Stomach (tissue), 9 donors: Measurements from ENCODE around the gene TBC1D16. TPM values are rescaled to one million over a fixed set of nuclear protein-coding genes. Genes with fewer than 3 reads are reported as not detected.

Experiments
- DNase-seq, 2 donors: peaks; one replicate each; pipeline versions ENCODE4 v3.0.0 to v3.0.0-alpha.2; 2013 to 2019
- H3K27ac ChIP-seq, 5 donors: fragments of 200-600 bp in 4 of 5; sonication (generic) in 4 of 5; one replicate each; pipeline ENCODE4 v1.5.1; 2013 to 2019; ENCODE audit warnings: mild to moderate bottlenecking in 1 of 5, moderate library complexity in 1 of 5
- H3K27me3 ChIP-seq, 3 donors: fragments of 200-600 bp; sonication (generic); one replicate each; pipeline ENCODE4 v1.5.1; 2017 to 2019; ENCODE audit warnings: mixed run types in 1 of 3
- H3K36me3 ChIP-seq, 4 donors: fragments of 200-600 bp; sonication (generic); 1 replicate in 3 of 4; 2 replicates in 1 of 4; pipeline ENCODE4 v1.5.1; 2016 to 2019
- H3K4me1 ChIP-seq, 4 donors: fragments of 200-600 bp; sonication (generic); one replicate each; pipeline ENCODE4 v1.5.1; 2016 to 2019
- H3K4me3 ChIP-seq, 4 donors: fragments of 200-600 bp; sonication (generic) in 3 of 4; one replicate each; pipeline ENCODE4 v1.5.1; 2016 to 2019; ENCODE audit warnings: mild to moderate bottlenecking in 1 of 4
- H3K9me3 ChIP-seq, 4 donors: fragments of 200-600 bp; sonication (generic); one replicate each; pipeline ENCODE4 v1.5.1; 2016 to 2019
- EP300 ChIP-seq: sonication (generic); formaldehyde crosslinking; IDR thresholded peaks from one replicate; pipeline ENCODE4 v1.6.1; 2017; ENCODE audit warnings: antibody characterized with exemption
- POLR2A ChIP-seq, 4 donors: fragments of 450-650 bp; IDR thresholded peaks; one replicate each; pipeline ENCODE4 v1.6.1; 2016; ENCODE audit warnings: antibody characterized with exemption in 4 of 4, control low read depth in 2 of 4, mild to moderate bottlenecking in 1 of 4, moderate library complexity in 1 of 4
- POLR2AphosphoS5 ChIP-seq, 3 donors: sonication (generic); formaldehyde crosslinking; IDR thresholded peaks; one replicate each; pipeline ENCODE4 v1.6.1; 2016; ENCODE audit warnings: antibody characterized with exemption in 3 of 3
- WGBS, 5 donors: extraction: QIAGEN DNeasy Blood & Tissue Kit in 3 of 5; methylation state at CpG; one replicate each; pipeline versions ENCODE4 v1.1.5 to v1.1.7; 2013 to 2018; 5-methylcytosine and 5-hydroxymethylcytosine counted together
- intact Hi-C: fragments of 100-400 bp; cut with DNase I; formaldehyde crosslinking; loops from one replicate; pipeline ENCODE4 v1.15.1; 2023; ENCODE audit warnings: low total_unique reads
- polyA plus RNA-seq, 3 donors: library from polyadenylated mRNA; stranded (reverse); fragments of 200-250 nt; gene quantifications; one replicate each; pipeline ENCODE4 v1.2.3, GENCODE V29; 2013
- total RNA-seq, 5 donors: library from RNA; depleted of rRNA; stranded (reverse); fragments of >200 nt; gene quantifications; one replicate each; pipeline versions ENCODE4 v1.1.0 to v1.2.3, GENCODE V29; 2014 to 2016
- TF ChIP-seq, protein P1 (sequence below), 7 experiments: fragments of 450-650 bp in 4 of 7; fragments of 200-600 bp in 3 of 7; sonication (generic) in 3 of 7; IDR thresholded peaks; one replicate each; pipeline ENCODE4 v1.5.1; 2016 to 2019; ENCODE audit warnings: antibody characterized with exemption in 7 of 7, control low read depth in 2 of 7, mild to moderate bottlenecking in 1 of 7
- donor health status: healthy with polysubstance abuse.
- donor health status: Bipolar disorder and iron deficiency.
- donor health status: healthy.

Gene TBC1D16
- total and polyA plus RNA-seq, 8 donors = 3.0 to 22.2 (median 16.8) TPM

DNA sequence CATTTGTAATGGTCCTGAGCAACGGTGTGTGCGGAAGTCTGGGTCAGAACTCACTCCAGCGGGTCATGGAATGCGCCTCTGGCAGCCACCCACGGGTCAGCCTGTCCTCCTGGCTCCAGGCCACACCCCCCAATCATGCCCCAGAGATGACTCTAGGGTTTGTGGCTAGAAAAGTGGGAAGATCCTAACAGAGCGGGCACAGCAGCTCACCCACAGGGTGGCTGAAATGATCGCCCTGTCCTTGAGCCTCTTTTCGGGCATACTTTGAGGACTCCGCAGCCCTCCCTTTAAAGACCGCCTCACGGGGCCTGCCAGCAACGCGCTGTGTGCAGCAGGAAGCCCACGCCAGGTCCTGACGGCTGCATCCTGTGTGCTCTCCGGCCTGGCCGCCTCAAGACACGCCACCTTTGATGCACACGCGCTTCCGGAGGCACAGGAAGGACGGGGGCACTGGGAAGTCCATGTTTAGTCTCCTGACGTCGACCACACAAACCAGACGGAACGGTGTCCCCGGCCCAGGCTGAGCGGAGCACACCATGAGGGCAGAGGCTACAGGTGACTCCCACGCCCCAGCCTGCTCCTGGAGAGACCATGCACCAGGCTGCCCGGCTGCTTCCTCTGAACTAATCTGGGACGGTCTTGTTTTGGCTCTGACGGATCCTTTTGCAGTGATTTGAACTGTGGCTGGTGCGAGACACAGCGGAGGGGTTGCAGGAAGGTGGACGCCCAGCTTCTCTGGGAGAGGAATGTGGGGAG lies 92.9 kb downstream of the TBC1D16 start:
- Histone ChIP-seq H3K4me1 (peaks cover 0 to 3% (median 0%) of the 10 kb centered on the region in 4 donors), H3K36me3 (peaks cover 28 to 89% (median 86%) of the 10 kb centered on the region in 4 donors), H3K9me3 (no peaks in the 10 kb centered on the region), H3K27ac (no peak overlapping the region), H3K27me3 (no peaks in the 10 kb centered on the region), H3K4me3 (no peak overlapping the region)
- TF ChIP-seq POLR2A (IDR thresholded peaks at IDR 0.05) (no peak), EP300 (no peak), POLR2AphosphoS5 (IDR thresholded peaks at IDR 0.05) (no peak)
- TF ChIP-seq, protein P1, sequence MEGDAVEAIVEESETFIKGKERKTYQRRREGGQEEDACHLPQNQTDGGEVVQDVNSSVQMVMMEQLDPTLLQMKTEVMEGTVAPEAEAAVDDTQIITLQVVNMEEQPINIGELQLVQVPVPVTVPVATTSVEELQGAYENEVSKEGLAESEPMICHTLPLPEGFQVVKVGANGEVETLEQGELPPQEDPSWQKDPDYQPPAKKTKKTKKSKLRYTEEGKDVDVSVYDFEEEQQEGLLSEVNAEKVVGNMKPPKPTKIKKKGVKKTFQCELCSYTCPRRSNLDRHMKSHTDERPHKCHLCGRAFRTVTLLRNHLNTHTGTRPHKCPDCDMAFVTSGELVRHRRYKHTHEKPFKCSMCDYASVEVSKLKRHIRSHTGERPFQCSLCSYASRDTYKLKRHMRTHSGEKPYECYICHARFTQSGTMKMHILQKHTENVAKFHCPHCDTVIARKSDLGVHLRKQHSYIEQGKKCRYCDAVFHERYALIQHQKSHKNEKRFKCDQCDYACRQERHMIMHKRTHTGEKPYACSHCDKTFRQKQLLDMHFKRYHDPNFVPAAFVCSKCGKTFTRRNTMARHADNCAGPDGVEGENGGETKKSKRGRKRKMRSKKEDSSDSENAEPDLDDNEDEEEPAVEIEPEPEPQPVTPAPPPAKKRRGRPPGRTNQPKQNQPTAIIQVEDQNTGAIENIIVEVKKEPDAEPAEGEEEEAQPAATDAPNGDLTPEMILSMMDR (IDR thresholded peaks at IDR 0.05) = no peak
- DNase-seq = peak in 1 of 2 donors; percentile 63
- intact Hi-C loops = no loop called here
- 74 to 84% (median 79%) methylated on average over 34 to 35 of the region's 35 CpGs for WGBS, 5 donors

DNA sequence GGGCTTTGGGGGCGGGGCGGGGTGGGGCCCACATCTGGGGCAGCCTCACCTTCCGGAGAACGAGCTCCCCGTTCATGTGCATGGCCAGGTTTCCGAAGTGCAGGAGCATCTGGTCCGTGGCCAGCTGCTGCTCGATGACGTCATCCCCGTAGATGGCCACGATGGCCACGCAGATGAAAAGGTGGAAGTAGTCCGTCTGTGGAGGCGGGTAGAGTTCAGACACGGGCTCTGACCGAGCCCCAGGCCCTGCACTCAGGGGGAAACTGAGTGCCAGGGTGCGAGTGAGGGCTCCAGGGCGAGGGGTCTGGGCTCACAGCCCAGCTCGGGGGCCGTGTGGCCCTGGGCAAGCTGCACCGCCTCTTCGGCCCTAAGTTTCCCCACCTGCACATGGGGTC lies 93.7 kb downstream of the TBC1D16 start:
- TF ChIP-seq, protein P1 (IDR thresholded peaks at IDR 0.05) = no peak
- no peak for TF ChIP-seq POLR2A (IDR thresholded peaks at IDR 0.05)
- TF ChIP-seq EP300 = no peak
- no peak for TF ChIP-seq POLR2AphosphoS5 (IDR thresholded peaks at IDR 0.05)
- H3K27ac ChIP-seq = no peak overlapping the region
- peak in 1 of 2 donors; percentile 7 for DNase-seq
- WGBS, 5 donors = 85 to 91% (median 90%) methylated on average over 15 to 22 of the region's 22 CpGs
- intact Hi-C loops = no loop called here
- H3K36me3 ChIP-seq = peaks cover 25 to 81% (median 79%) of the 10 kb centered on the region in 4 donors
- H3K9me3 ChIP-seq = no peaks in the 10 kb centered on the region
- no peak overlapping the region for H3K4me3 ChIP-seq
- peaks cover 0 to 8% (median 0%) of the 10 kb centered on the region in 4 donors for H3K4me1 ChIP-seq
- H3K27me3 ChIP-seq = no peaks in the 10 kb centered on the region

DNA sequence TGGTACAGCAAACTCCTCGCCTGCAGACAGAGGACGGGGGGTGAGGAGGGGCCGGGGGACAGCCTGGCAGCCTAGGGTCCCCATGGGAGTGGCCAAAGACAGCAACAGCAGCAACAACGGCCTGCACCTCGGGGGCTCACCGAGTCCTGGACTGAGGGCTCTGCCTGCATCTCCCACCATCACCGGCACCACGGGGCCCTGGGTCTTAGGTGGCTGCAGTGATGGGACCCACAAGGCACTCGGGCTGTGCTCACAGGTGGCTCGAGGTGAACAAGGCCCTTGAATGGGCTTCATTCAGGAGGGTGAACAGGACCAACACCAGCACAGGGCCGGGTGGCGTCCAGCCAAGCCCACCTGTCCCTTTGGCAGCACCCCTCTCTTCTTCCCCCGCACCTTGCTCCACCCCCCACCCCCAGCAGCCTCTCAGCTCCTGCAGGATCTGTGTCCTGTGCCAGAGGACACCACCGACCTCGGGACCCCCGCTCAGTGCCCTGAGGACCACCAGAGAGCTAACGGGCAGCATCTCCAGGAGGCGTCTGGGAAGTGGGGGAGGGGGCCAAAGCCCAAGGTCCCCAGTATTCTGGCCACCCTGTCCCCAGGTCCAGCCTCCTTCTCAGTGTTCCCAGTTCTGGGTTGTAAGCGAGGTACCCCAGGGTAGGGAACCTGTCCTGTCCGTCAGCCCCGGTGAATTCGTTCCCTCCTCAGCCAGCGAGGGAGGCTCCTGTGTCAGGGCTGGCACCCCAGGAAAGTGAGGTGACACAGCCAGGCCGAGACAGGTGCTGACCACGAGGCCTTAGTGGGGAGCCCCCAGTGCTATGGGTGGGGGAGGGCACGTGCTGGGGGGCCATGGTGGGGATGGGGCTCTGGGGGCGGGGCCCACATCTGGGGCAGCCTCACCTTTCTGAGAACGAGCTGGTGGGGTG lies 94.3 kb downstream of the TBC1D16 start:
- DNase-seq = peak in 1 of 2 donors; percentile 3

More for the DNA sequence above, 94.3 kb downstream of the TBC1D16 start:
- TF ChIP-seq POLR2A (IDR thresholded peaks at IDR 0.05) (no peak), POLR2AphosphoS5 (IDR thresholded peaks at IDR 0.05) (no peak), EP300 (no peak)
- TF ChIP-seq, protein P1 (IDR thresholded peaks at IDR 0.05) = no peak
- intact Hi-C loops = no loop called here
- Histone ChIP-seq H3K4me3 (no peak overlapping the region), H3K27me3 (no peaks in the 10 kb centered on the region), H3K4me1 (peaks cover 0 to 10% (median 0%) of the 10 kb centered on the region in 4 donors), H3K9me3 (no peaks in the 10 kb centered on the region), H3K27ac (no peak overlapping the region), H3K36me3 (peaks cover 22 to 75% (median 72%) of the 10 kb centered on the region in 4 donors)
- 80 to 94% (median 86%) methylated on average over 16 to 28 of the region's 28 CpGs for WGBS, 5 donors
